Naive thymus-derived CD8-positive, alpha-beta T cell (primary cell): ENCODE measurements around the gene ENO2. TPM values are rescaled to one million over a fixed set of nuclear protein-coding genes. Genes with fewer than 3 reads are reported as not detected.
A peak's percentile ranks its signal among the peaks of the same experiment; 100 is the strongest.

Experiments used
- ATAC-seq, 2 donors: fragments of 150-1000 bp; cut with Tn5 transposase in 1 of 2; sonication (Bioruptor Pico), chemical (Tn5 transposase) in 1 of 2; 1 replicate in 1 of 2; 2 replicates in 1 of 2; pipeline ENCODE4 v1.10.0; 2021; ENCODE audit warnings: mild to moderate bottlenecking in 2 of 2, moderate library complexity in 2 of 2
- POLR2A ChIA-PET: fragments of 350-600 bp; sonication (Branson Sonifier 250); formaldehyde crosslinking; loops from one replicate; lab custom pipeline; 2021; ENCODE audit warnings: antibody characterized with exemption; lab: Charles Lee
- DNase-seq, 10 donors: peaks; one replicate each; pipeline versions ENCODE4 v3.0.0 to v3.0.0-alpha.2; 2020 to 2022
- H3K27ac Mint-ChIP-seq, 10 donors: one replicate each; pipeline ENCODE4 v1.8.0; 2020 to 2022; ENCODE audit warnings: mild to moderate bottlenecking in 10 of 10, mixed read lengths in 10 of 10, moderate library complexity in 4 of 10, inconsistent platforms in 1 of 10
- H3K27me3 Mint-ChIP-seq, 5 donors: one replicate each; pipeline ENCODE4 v1.8.0; 2021 to 2022; ENCODE audit warnings: mixed read lengths in 5 of 5
- H3K36me3 Mint-ChIP-seq, 3 donors: one replicate each; pipeline ENCODE4 v1.8.0; 2020 to 2022; ENCODE audit warnings: mixed read lengths in 3 of 3, mild to moderate bottlenecking in 2 of 3, inconsistent platforms in 1 of 3
- H3K4me1 Mint-ChIP-seq, 4 donors: one replicate each; pipeline ENCODE4 v1.8.0; 2021 to 2022; ENCODE audit warnings: mixed read lengths in 4 of 4
- H3K4me3 Mint-ChIP-seq, 10 donors: one replicate each; pipeline ENCODE4 v1.8.0; 2020 to 2022; ENCODE audit warnings: mild to moderate bottlenecking in 10 of 10, mixed read lengths in 10 of 10, moderate library complexity in 6 of 10, inconsistent platforms in 1 of 10
- H3K9me3 Mint-ChIP-seq, 9 donors: one replicate each; pipeline ENCODE4 v1.8.0; 2020 to 2022; ENCODE audit warnings: mixed read lengths in 9 of 9, mild to moderate bottlenecking in 3 of 9, inconsistent platforms in 1 of 9, moderate library complexity in 1 of 9
- polyA plus RNA-seq, 3 donors: library from polyadenylated mRNA; unstranded; fragments of 300-500 nt; fragmentation: Illumina TruSeq; gene quantifications; one replicate each; pipeline ENCODE4 v1.2.3, GENCODE V29; 2021
- total RNA-seq, 8 experiments: library from RNA in 2 of 8; stranded (reverse) in 2 of 8; gene quantifications; one replicate each; pipeline ENCODE4 v1.2.3 and lab custom pipeline; 2021 to 2026

Gene ENO2
- total and polyA plus RNA-seq, 5 experiments from 2014 or later: 19.4 to 144 (median 29.2) TPM

GRCh38 chr12:6946920-6947374 lies 32.6 kb downstream of the ENO2 start:
- Mint-ChIP-seq H3K4me3 (peak overlapping the region; percentile 93 to 99 (median 98)), H3K27ac (peak overlapping the region; percentile 98 to 100 (median 98)), H3K9me3 (no peaks in the 10 kb centered on the region), H3K27me3 (no peaks in the 10 kb centered on the region), H3K36me3 (peaks cover 0 to 2% (median 2%) of the 10 kb centered on the region in 3 donors), H3K4me1 (peaks cover 41 to 90% (median 80%) of the 10 kb centered on the region in 4 donors)
- no peak for DNase-seq
- POLR2A ChIA-PET: interaction anchor here (0.5 to 18.4 kb wide), 12 partner anchors 10 to 412 kb away, joined by 3 to 1315 read pairs (median 4); partner anchors contain the start of genes EMG1, ENO2, LPCAT3 and PHB2
- no peak for ATAC-seq

DNA sequence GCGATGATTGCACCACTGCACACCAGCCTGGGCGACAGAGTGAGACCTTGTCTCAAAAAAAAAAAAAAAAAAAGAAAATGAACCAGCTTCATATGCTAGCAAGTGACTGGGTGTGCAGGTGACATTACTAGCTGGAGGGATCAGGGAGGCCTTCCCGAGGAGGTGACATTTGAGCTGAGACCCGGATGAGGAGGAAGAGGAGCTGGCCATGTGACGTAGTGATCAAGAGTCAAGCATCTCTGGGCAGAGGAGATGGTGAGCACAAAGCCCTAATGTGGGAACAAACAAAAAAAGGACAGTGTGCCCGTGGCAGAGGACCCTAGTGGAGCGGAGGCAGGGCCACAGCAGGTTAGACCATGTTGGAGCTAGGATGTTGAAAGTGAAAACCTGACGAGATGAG lies 33.2 kb downstream of the ENO2 start:
- ATAC-seq (no peak), DNase-seq (peak in 1 of 10 donors; percentile 8)
- POLR2A ChIA-PET: interaction anchor here (0.5 to 18.4 kb wide), 12 partner anchors 10 to 413 kb away, joined by 3 to 1315 read pairs (median 4); partner anchors contain the start of genes EMG1, ENO2, LPCAT3 and PHB2
- Mint-ChIP-seq H3K4me1 (peaks cover 41 to 91% (median 77%) of the 10 kb centered on the region in 4 donors), H3K27ac (peak overlapping the region; percentile 98 to 100 (median 98)), H3K9me3 (no peaks in the 10 kb centered on the region), H3K4me3 (peak overlapping the region; percentile 16 to 99 (median 78)), H3K36me3 (peaks cover 4 to 9% (median 7%) of the 10 kb centered on the region in 3 donors), H3K27me3 (no peaks in the 10 kb centered on the region)

- peak in 1 of 10 donors; percentile 68 for DNase-seq
- ATAC-seq: no peak
- Mint-ChIP-seq H3K9me3 (no peaks in the 10 kb centered on the region), H3K4me1 (peaks cover 38 to 93% (median 76%) of the 10 kb centered on the region in 4 donors), H3K36me3 (peaks cover 9 to 20% (median 14%) of the 10 kb centered on the region in 3 donors), H3K27ac (peak overlapping the region; percentile 95 to 100 (median 98)), H3K4me3 (peak overlapping the region; percentile 38 to 99 (median 74)), H3K27me3 (no peaks in the 10 kb centered on the region)
- POLR2A ChIA-PET: interaction anchor here (0.8 to 18.4 kb wide), 7 partner anchors 11 to 313 kb away, joined by 3 to 1315 read pairs (median 5); partner anchors contain the start of genes LPAR5, SPSB2 and TPI1
Measured at GRCh38 chr12:6948873-6949594, 34.7 kb downstream of the ENO2 start.

GRCh38 chr12:6950401-6950801 lies 36.0 kb downstream of the ENO2 start:
- Mint-ChIP-seq H3K27ac (peak overlapping the region; percentile 93 to 99 (median 98)), H3K4me1 (peaks cover 43 to 93% (median 79%) of the 10 kb centered on the region in 4 donors), H3K9me3 (no peaks in the 10 kb centered on the region), H3K36me3 (peaks cover 9 to 31% (median 14%) of the 10 kb centered on the region in 3 donors), H3K4me3 (peak overlapping the region; percentile 98 to 100 (median 98)), H3K27me3 (no peaks in the 10 kb centered on the region)
- ATAC-seq (peak in 1 of 2 donors; percentile 15), DNase-seq (peak in 2 of 10 donors; percentile 44 to 69)
- POLR2A ChIA-PET: interaction anchor here (0.6 to 18.4 kb wide), 10 partner anchors 7 to 83 kb away, joined by 3 to 1315 read pairs (median 7); partner anchors contain the start of genes C12orf57, RNU7-1, SPSB2 and TPI1

DNA sequence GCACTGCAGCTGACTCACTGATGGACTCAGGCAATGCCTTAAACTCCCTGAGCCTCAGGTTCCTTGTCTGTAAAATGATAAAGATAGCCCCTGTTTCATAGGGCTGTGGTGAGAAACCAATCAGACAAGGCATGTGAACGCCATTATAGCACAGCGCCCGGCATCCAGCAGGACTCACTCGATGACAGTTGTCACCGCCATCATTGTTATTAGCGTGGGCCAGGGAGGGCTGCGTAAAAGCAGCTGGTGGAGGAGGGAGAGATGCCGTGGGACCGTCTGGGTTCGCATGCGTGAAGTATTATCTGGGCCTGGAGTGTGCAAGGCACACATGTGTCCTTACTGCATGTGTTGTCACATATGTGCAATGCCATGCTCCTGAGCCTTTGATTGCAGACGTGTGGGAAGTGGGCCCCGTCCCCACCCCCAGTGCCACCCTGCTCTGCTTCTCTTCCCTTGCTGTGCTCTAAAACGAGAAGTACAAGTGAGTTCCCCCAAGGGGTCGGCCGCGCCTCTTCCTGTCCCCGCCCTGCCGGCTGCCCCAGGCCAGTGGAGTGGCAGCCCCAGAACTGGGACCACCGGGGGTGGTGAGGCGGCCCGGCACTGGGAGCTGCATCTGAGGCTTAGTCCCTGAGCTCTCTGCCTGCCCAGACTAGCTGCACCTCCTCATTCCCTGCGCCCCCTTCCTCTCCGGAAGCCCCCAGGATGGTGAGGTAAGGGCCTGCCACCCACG lies 36.6 kb downstream of the ENO2 start, which contains the start of gene PTPN6:
PTPN6 (plus strand) TSS at position 546 of the 730 bp plus-strand sequence; CDS start at position 703, 157 bp downstream.
- H3K27me3 Mint-ChIP-seq: no peaks in the 10 kb centered on the region
- DNase-seq (peak in 8 of 10 donors; percentile 49 to 83 (median 64)), ATAC-seq (peak; percentile 24 to 46)
- H3K4me3 Mint-ChIP-seq: peak within 1 kb of the TSS; percentile 98 to 100 (median 98)
- peak within 1 kb of the TSS; percentile 93 to 99 (median 98) for H3K27ac Mint-ChIP-seq
- H3K9me3 Mint-ChIP-seq: no peaks in the 10 kb centered on the region
- peaks cover 9 to 37% (median 14%) of the 10 kb centered on the region in 3 donors for H3K36me3 Mint-ChIP-seq
- POLR2A ChIA-PET: interaction anchor here (0.6 to 18.4 kb wide), 12 partner anchors 8 to 485 kb away, joined by 3 to 1315 read pairs (median 7); partner anchors contain the start of genes ATN1, C12orf57, RNU7-1 and SPSB2
- H3K4me1 Mint-ChIP-seq: peaks cover 47 to 94% (median 79%) of the 10 kb centered on the region in 4 donors

- Mint-ChIP-seq H3K36me3 (peaks cover 9 to 43% (median 18%) of the 10 kb centered on the region in 3 donors), H3K27ac (peak overlapping the region; percentile 93 to 99 (median 98))
- peak in 3 of 10 donors; percentile 42 to 64 (median 45) for DNase-seq
Measured at GRCh38 chr12:6951551-6952120, 37.3 kb downstream of the ENO2 start.

DNA sequence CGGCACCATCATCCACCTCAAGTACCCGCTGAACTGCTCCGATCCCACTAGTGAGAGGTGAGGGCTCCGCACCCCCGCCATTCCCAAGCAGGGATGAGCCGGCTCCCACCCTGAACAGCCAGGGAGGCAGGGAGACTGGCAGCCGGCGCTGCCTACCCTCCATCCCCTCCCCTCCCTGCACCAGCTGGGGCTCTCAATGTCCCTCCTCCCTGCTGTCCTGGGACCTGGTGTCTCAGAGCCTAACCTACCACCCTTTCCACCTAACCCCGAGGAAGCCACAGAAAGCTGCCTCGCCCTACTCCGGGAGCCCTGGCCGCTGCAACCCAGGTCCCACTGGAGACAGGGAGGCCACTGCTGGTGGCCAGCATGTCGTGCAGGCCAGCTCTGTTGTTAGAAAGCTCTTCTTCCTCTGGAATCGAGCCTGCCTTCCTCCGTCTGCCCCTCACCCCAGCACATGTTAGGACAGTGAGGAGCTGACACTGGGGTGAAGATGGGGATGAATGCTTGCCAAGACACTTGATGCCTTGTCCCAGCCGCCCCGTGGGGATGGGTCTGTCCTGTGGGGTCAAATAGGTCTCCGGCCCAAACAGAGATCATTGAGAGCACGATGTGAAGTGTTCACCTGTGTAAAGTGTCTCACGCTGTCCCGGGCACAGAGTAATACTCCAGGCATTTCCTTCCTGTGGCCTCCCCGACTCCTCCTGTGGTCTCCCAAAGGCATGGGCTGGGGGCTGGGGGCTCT lies 37.9 kb downstream of the ENO2 start:
- Mint-ChIP-seq H3K4me3 (peak overlapping the region; percentile 98 to 100 (median 98)), H3K27me3 (no peaks in the 10 kb centered on the region), H3K9me3 (no peaks in the 10 kb centered on the region), H3K27ac (peak overlapping the region; percentile 93 to 99 (median 98)), H3K36me3 (peaks cover 9 to 50% (median 21%) of the 10 kb centered on the region in 3 donors), H3K4me1 (peaks cover 50 to 94% (median 80%) of the 10 kb centered on the region in 4 donors)
- POLR2A ChIA-PET: interaction anchor here (0.9 to 18.4 kb wide), 11 partner anchors 8 to 61 kb away, joined by 3 to 1315 read pairs (median 8); partner anchors contain the start of genes ATN1, C12orf57, PHB2 and RNU7-1
- ATAC-seq: peak in 1 of 2 donors; percentile 4
- peak in 1 of 10 donors; percentile 62 for DNase-seq

More at GRCh38 chr12:6951551-6952120, 37.3 kb downstream of the ENO2 start:
- H3K9me3 Mint-ChIP-seq: no peaks in the 10 kb centered on the region
- peak; percentile 15 to 40 for ATAC-seq
- peaks cover 49 to 94% (median 80%) of the 10 kb centered on the region in 4 donors for H3K4me1 Mint-ChIP-seq
- POLR2A ChIA-PET: interaction anchor here (0.6 to 18.4 kb wide), 13 partner anchors 8 to 486 kb away, joined by 3 to 1315 read pairs (median 6); partner anchors contain the start of genes ATN1, C12orf57, PHB2 and RNU7-1
- peak overlapping the region; percentile 98 to 100 (median 98) for H3K4me3 Mint-ChIP-seq
- no peaks in the 10 kb centered on the region for H3K27me3 Mint-ChIP-seq

GRCh38 chr12:6952863-6953441 lies 38.6 kb downstream of the ENO2 start:
- POLR2A ChIA-PET: interaction anchor here (1.0 to 18.4 kb wide), 6 partner anchors 7 to 40 kb away, joined by 6 to 1315 read pairs (median 18); partner anchors contain the start of genes C12orf57 and RNU7-1
- H3K27me3 Mint-ChIP-seq: no peaks in the 10 kb centered on the region
- H3K4me1 Mint-ChIP-seq: peaks cover 47 to 93% (median 80%) of the 10 kb centered on the region in 4 donors
- peaks cover 9 to 54% (median 23%) of the 10 kb centered on the region in 3 donors for H3K36me3 Mint-ChIP-seq
- DNase-seq: no peak
- ATAC-seq: no peak
- H3K4me3 Mint-ChIP-seq: peak overlapping the region; percentile 98 to 100 (median 98)
- no peaks in the 10 kb centered on the region for H3K9me3 Mint-ChIP-seq
- peak overlapping the region; percentile 93 to 99 (median 98) for H3K27ac Mint-ChIP-seq

DNA sequence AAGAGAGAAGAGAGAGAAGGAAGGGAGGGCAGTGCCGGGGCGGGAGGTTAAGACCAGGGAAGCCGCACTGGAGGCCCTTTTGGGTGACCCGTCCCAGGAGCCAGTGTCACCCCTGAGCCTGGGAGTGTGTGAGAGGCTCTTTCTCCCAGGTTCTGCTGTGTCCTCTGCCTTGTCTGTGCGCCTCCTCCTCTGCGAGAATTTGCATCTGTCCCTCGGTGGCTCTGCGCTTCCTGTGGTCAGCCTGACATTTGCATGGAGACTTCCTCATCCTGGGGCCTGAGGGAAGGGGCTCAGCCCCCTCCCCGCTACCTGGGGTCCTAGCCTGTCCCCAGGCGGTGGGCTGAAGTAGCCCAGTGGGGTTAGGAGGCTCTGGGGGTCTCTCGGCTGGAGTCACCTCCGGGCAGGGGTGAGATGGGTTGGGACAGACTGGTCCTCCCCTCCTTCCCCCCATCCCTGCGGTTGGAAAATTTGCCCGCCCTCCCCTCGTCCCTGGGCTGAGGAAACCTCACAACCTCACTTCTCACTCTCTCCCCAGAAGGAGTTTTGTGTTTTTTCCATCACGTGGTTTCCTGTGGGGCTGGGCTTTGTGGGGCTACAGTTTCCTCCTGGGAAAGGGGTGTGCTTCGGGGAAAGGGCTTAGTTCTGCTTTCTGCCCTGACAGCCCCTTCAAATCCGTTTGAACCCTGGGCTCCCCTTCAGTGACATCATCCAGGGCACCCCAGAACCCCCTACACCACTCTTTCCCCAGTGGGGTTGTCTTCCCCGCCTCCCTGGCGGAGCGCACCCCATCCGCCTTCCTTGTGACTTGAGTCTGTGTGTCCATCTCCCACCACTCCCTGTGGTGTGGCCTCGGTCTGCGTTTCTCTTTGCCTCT lies 39.3 kb downstream of the ENO2 start:
- Mint-ChIP-seq H3K4me1 (peaks cover 50 to 93% (median 80%) of the 10 kb centered on the region in 4 donors), H3K4me3 (peak overlapping the region; percentile 98 to 100 (median 98)), H3K9me3 (no peaks in the 10 kb centered on the region), H3K27ac (peak overlapping the region; percentile 93 to 99 (median 98)), H3K36me3 (peaks cover 9 to 61% (median 30%) of the 10 kb centered on the region in 3 donors), H3K27me3 (no peaks in the 10 kb centered on the region)
- ATAC-seq (peak; percentile 38 to 45), DNase-seq (peak; percentile 55 to 88 (median 79))
- POLR2A ChIA-PET: interaction anchor here (1.0 to 18.4 kb wide), 10 partner anchors 7 to 341 kb away, joined by 4 to 1315 read pairs (median 16); partner anchors contain the start of genes C12orf57, PTPN6, RNU7-1 and SPSB2
